GM19023 (cell line): ENCODE results near the gene CIT.

Experiments used
- ATAC-seq: cut with Tn5 transposase; IDR thresholded peaks from one replicate; pipeline ENCODE4 v1.9.1; 2021; ENCODE audit warnings: mild to moderate bottlenecking, moderate library complexity; ENCODE audit not compliant: unreplicated experiment

The CIT gene

DNA sequence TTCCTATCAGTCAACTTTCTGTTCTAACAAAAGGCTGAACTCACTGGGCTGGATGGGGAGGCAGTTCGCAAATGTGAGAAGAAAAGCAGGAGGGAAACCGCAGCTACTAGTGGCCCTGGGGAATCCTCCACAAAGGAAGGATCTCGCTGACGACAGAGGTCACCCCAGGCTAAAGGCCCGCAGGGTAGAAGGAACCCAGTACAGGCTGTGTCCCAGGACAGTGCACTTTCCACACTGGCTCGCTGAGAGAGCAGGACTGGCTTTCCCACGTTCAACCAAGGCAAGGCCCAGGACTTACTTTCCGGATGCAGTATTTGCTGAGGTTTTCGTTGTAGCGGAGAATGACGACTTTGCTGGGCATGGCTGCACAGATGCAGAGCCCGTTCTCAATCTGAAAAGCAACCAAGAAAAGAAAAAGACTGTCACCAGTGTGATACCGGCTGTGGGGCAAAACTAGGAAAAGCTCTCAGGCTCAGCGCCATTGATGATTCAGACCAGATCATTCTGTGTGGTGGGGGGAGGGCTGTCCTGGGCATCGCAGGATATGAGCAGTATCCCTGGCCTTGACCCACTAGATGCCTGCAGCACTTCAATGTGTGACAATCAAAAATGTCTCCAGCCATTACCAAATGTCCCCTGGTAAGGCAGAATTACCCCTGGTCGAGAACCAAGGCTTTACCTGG is 172.9 kb downstream of the CIT start:
- no peak for ATAC-seq

DNA sequence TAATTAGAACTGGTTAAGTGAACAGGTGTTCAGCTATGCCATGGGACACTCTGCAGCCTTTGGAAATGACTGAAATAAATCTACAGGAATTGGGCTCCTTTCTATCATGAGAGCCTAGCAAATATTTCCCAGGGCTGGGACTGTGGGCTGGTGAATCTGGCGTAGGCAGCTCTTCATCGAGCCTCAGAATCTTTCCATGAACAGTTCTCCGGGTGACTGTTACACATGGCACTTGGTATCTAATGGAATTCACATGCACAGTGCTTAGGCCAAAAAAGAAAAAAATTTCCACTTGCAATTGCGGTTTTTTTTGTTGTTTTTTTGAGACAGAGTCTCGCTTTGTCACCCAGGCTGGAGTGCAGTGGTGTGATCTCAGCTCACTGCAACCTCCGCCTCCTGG is 177.0 kb downstream of the CIT start:
- no peak for ATAC-seq

DNA sequence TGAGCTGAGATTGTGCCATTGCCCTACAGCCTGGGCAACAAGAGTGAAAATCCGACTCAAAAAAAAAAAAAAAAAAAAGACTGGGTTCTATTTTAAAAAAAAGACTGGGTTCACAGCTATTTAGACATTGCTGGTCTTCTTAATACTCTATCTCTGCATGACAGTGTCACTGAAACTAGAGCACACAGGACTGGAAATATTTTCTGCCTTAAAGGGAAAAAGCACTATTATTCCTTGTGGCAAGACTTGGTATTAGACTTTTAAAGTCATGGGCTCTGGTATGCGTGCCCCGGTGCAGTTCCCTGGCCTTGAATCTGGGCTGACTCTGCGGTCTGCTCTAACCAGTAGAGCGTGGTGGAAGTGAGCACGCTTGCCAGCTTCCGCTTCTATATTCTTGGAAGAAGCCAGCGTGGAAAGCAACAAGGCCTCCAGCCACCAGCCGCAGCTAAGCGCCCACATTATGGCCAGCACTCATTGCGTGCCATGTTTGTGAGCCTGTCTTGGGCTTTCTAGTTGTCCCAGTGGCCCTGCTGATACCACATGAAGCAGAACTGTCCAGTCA is 177.8 kb downstream of the CIT start:
- no peak for ATAC-seq

DNA sequence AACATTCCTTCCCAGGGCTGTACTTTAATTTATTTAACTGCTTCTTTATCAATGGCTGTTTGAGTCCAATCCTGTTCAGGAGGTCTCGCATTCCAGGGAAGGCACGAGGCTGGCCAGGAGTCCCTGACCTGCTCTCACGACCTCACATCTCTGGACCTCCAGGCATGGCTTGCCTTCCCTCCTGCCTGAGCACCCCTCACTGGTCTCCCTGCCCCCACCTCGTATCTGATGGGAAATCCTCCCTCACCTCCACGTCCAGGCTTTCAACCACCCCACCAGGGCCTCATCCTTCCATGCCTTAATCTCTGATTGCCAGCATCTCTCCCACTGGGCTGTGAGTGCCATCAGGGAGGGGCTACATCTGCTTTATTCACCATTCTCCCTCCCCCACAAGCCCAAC is 180.2 kb downstream of the CIT start:
- no peak for ATAC-seq

DNA sequence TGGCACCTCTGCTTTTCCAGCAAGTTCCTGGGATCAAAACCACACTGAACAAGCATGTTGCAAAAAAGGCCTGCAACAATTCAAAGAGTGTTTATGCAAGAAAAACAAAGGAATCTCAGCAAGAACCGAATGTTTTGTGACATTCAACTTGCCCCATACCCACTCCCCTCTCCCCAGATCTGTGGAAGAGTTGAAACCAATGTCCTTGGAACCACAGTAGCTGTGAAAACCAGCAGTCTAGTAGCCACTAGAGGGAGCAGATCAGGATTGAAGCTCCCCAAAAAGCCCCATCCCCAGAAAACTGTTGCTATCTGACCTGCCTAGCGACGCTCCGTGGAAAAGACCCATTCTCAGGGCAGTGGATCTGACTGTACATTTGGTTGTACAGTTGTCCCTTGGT is 182.1 kb downstream of the CIT start:
- ATAC-seq: no peak

GRCh38 chr12:119694111-119694510 is 183.0 kb downstream of the CIT start:
- no peak for ATAC-seq

DNA sequence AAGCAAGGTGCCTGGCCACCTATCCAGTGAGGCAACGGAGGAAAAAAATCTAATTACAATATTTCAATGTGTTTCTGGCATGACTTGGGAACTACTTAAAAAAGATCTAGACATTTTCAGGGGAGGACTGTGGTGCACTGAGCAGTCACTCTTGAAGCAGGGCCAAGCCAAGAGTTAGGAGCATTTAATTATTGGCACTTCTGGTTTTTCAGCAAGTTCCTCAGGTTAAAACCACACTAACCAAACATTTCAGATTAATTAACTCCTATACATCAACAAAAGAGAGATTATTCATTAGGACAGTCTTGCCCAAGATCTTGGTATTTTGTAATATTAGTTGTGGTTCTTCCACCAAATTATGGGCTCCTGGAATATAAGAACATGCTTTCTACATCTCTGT is 183.6 kb downstream of the CIT start:
- no peak for ATAC-seq

DNA sequence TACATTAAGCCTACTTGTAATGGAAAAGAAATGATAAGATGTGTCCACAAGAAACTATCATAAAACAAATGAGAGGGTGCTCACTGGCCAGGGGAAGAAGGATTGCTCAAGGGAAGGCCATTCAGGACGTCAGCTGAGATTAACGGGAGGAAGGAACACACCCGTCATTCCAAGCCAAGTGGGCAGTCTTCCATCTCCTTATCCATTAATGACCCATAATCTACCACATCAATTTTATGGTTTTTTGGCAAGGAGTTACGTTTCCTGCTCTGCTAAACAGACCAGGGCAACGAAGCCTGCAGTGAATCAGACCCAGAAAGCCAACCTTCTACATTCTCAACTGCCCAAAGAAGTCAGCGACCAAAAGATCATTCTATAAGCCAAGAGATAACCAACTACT is 184.1 kb downstream of the CIT start:
- ATAC-seq: no peak

- no peak for ATAC-seq
Measured at GRCh38 chr12:119692410-119692809, 184.7 kb downstream of the CIT start.

GRCh38 chr12:119691202-119691810 is 185.8 kb downstream of the CIT start:
- no peak for ATAC-seq

- ATAC-seq: no peak
Measured at GRCh38 chr12:119689935-119690500, 187.1 kb downstream of the CIT start.

DNA sequence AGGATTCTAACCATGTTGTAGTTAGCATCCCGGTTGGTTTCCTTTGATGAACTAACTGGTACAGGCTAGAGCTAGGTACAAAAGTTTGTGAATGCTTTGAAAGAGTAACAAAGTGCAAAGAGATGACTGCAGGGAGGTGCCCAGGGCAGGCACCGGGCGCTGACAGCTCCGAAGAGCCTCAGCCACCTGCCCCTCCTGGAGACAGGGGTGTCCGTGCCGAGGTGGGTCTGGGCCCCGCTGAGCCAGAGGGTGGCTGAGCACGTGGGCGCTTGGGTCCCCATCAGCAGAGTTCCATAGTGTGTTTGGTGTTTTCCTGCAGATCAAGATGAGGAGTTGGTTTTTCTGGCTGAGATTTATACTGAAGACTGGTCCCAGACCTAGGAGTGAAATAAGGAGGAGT is 189.2 kb downstream of the CIT start:
- ATAC-seq: no peak

- no peak for ATAC-seq
Measured at GRCh38 chr12:119687406-119687805, 189.7 kb downstream of the CIT start.

DNA sequence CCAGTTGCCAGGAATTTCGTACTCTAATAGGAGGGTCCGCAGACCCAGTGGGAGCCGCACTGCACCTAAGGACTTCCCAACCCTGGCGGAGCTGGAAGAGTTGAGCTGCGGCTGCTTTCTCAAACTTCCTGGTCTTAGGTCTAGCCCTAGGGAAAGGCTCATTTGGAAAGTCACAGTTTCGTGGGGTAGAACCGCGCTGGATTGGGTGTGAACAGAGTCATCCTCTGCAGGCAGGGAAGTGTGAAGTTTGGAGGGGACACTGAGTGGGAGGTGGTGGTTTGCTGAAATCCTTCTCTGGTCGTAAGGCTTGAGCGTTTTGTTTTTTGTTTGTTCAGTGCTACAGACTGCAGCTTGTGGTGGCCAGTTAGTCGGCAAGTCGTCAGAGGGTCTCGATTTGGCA is 190.3 kb downstream of the CIT start:
- no peak for ATAC-seq

DNA sequence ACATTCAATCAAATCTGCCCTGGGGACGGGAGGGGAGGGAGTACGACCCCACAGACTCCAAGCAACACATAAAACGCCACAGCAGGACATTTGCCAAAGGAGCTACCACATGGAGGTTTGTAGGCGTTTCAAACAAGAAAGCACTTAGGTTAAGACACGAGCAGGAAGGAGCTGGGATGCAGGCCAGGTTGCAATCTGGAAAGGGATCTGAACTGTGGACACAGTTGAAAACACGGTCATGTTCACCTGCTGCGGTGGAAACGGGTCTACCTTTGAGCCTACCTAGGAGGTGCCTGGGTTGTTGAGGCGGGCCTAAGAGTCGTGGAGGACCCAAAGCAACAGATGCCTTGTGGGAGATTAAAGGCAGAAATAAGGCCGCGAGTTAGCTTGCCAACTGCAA is 190.8 kb downstream of the CIT start:
- no peak for ATAC-seq

- no peak for ATAC-seq
Measured at GRCh38 chr12:119685375-119685774, 191.7 kb downstream of the CIT start.

GRCh38 chr12:119684711-119685369 is 192.3 kb downstream of the CIT start:
- no peak for ATAC-seq

DNA sequence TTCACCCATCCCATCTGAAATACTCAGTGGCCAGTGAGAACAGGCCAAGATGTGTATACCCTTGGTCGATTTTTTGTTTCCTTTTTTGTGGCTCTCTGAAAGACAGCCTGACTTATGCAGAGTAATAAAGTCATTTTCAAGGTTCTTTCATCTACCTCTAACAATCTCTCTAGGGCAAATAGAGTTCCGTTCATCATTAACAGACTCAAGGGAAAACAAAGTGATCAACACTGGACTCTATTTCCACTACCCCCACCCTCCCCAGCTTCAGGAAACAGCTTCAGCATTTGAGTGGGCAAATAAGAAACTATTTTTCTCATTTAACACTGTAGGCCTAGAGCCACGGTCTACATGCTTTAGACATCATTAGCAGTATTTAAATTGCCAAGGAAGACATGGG is 193.3 kb downstream of the CIT start:
- no peak for ATAC-seq

- no peak for ATAC-seq
Measured at GRCh38 chr12:119683413-119683812, 193.7 kb downstream of the CIT start.

- ATAC-seq: no peak
Measured at GRCh38 chr12:119682639-119683252, 194.4 kb downstream of the CIT start.
